AG04450 (cell line): ENCODE results near the gene MSMP. TPM values are rescaled to one million over a fixed set of nuclear protein-coding genes. Genes with fewer than 3 reads are reported as not detected.

Source experiments
- CTCF ChIA-PET: fragments of 300-600, 350-600 bp; formaldehyde crosslinking; extraction: SDS; loops from one replicate; lab custom pipeline; 2022; ENCODE audit warnings: antibody characterized with exemption, inconsistent platforms; lab: Charles Lee
- POLR2A ChIA-PET: fragments of 350-600 bp; formaldehyde crosslinking; extraction: SDS; loops from one replicate; lab custom pipeline; 2021; ENCODE audit warnings: antibody characterized with exemption, inconsistent platforms; lab: Yijun Ruan, JAX
- DNase-seq: peaks from one replicate; pipeline ENCODE4 v3.0.0-alpha.2; 2011; ENCODE audit warnings: low read depth, low spot score
- H3K27ac ChIP-seq: one replicate; pipeline ENCODE4 v1.5.1; 2012; ENCODE audit warnings: low read depth, low read length, control low read depth
- H3K27me3 ChIP-seq: one replicate; pipeline ENCODE4 v1.6.0; 2012; ENCODE audit warnings: low read length; ENCODE audit not compliant: control insufficient read depth, insufficient read depth
- H3K4me3 ChIP-seq: 2 replicates; pipeline ENCODE4 v1.5.1; 2011; ENCODE audit warnings: mild to moderate bottlenecking, low read depth, low read length, control low read depth
- H3K9me3 ChIP-seq: 2 replicates; pipeline ENCODE4 v1.5.1; 2012; ENCODE audit warnings: low read length; ENCODE audit not compliant: control insufficient read depth, insufficient read depth
- polyA plus RNA-seq: library from polyadenylated mRNA; depleted of rRNA; stranded (reverse); fragments of >200 nt; gene quantifications from 2 replicates; pipeline ENCODE4 v1.2.3, GENCODE V29; 2011
- TF ChIP-seq, protein P1 (sequence below): IDR thresholded peaks from 2 replicates; pipeline ENCODE4 v1.5.1; 2011; ENCODE audit warnings: low read depth, low read length, control low read depth, inconsistent platforms

MSMP gene
- polyA plus RNA-seq, 1 experiment: not detected

DNA sequence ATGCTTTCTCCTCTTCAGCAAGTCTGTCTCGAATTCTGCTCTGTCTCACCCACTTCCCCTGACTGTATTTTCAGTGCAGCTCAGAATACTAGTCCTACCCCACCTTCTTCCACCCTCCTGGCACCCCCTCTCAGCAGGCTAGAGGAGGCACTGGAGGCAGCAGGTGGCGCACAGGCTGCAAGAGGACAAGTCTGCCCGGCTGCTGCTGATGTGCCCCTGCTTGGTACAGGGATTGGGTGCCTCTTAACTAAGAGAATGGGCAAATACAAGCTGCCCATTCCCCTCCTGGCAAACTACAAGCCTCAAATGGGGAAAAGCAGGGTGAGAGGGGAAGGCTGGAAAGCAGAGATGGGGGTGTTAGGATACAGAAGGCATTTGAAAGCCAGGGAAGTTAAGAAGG, 27.1 kb downstream of the MSMP start:
- Histone ChIP-seq H3K9me3 (no peaks in the 10 kb centered on the region), H3K27me3 (no peaks in the 10 kb centered on the region), H3K27ac (peak overlapping the region; percentile 98), H3K4me3 (peak overlapping the region; percentile 98)
- DNase-seq: no peak
- ChIA-PET CTCF (interaction anchor here (1.2 to 5.8 kb wide), 9 partner anchors 9 to 123 kb away, joined by 3 to 35 read pairs (median 11); partner anchors contain the start of genes ARHGEF39, CCDC107 and RMRP), POLR2A (interaction anchor here (1.2 to 4.4 kb wide), 7 partner anchors 9 to 123 kb away, joined by 3 to 101 read pairs (median 11); partner anchors contain the start of gene TPM2)
- TF ChIP-seq, protein P1, sequence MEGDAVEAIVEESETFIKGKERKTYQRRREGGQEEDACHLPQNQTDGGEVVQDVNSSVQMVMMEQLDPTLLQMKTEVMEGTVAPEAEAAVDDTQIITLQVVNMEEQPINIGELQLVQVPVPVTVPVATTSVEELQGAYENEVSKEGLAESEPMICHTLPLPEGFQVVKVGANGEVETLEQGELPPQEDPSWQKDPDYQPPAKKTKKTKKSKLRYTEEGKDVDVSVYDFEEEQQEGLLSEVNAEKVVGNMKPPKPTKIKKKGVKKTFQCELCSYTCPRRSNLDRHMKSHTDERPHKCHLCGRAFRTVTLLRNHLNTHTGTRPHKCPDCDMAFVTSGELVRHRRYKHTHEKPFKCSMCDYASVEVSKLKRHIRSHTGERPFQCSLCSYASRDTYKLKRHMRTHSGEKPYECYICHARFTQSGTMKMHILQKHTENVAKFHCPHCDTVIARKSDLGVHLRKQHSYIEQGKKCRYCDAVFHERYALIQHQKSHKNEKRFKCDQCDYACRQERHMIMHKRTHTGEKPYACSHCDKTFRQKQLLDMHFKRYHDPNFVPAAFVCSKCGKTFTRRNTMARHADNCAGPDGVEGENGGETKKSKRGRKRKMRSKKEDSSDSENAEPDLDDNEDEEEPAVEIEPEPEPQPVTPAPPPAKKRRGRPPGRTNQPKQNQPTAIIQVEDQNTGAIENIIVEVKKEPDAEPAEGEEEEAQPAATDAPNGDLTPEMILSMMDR: peak; percentile 21; the same call in 1 of the 2 replicates

DNA sequence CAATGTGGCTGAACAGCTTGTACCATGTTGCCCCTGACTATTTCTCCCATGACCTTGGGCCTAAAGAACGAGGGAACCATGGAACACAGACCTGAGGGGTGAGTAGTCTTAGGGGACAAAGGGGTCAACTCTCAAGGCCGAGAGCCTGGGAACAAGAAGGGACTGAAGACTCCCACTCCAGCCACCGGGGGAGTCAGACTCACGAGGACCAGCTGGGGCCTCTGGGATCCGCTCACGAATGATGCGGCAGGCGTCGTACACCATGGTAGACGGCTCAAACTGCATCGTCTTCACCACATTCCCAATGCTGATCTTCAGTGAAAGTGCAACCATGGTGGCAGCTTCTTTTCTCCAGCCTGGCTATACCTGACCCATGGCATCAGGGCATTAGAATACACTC, 28.7 kb downstream of the MSMP start:
- Histone ChIP-seq H3K4me3 (no peak overlapping the region), H3K27me3 (no peaks in the 10 kb centered on the region), H3K9me3 (no peaks in the 10 kb centered on the region), H3K27ac (no peak overlapping the region)
- no peak for DNase-seq
- CTCF ChIA-PET: interaction anchor here (1.7 to 4.2 kb wide), 2 partner anchors 29 to 67 kb away, joined by 3 to 35 read pairs; no protein-coding TSS in a partner anchor
- TF ChIP-seq, protein P1: no peak
- POLR2A ChIA-PET: interaction anchor here (4.4 kb wide), 1 partner anchor 36 kb away, joined by 101 read pairs; the partner anchor contains the start of gene TPM2

- H3K4me3 ChIP-seq: no peak overlapping the region
- H3K27ac ChIP-seq: no peak overlapping the region
- TF ChIP-seq, protein P1: no peak
- POLR2A ChIA-PET: interaction anchor here (1.0 kb wide), 1 partner anchor 13 kb away, joined by 3 read pairs; no protein-coding TSS in a partner anchor
- no peaks in the 10 kb centered on the region for H3K27me3 ChIP-seq
- no peak for DNase-seq
- H3K9me3 ChIP-seq: no peaks in the 10 kb centered on the region
- CTCF ChIA-PET: interaction anchor here (4.5 kb wide), 1 partner anchor 27 kb away, joined by 24 read pairs; no protein-coding TSS in a partner anchor
Measured at GRCh38 chr9:35723908-35724307, 30.2 kb downstream of the MSMP start.

DNA sequence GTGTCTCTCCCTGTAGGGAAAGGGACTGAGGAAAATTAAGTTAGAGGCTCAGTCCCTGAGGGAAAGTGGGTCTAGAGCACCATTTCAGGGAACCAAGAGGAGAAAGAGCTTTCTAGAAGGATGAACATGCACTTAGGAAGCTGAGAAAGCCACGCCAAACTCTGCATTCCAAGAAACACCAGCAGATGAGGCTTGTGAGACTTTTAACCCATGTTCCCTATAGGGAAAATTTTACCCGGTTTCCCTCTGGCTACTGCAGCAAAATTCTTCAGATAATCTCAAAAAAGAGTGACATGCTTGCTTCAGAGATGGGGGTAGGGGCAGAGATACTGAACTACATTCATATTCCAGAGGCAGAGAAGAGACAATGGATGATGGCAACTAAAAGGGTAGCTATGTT, 30.6 kb downstream of the MSMP start:
- Histone ChIP-seq H3K9me3 (no peaks in the 10 kb centered on the region), H3K27ac (no peak overlapping the region), H3K27me3 (no peaks in the 10 kb centered on the region), H3K4me3 (no peak overlapping the region)
- ChIA-PET CTCF (interaction anchor here (4.5 kb wide), 1 partner anchor 26 kb away, joined by 24 read pairs; no protein-coding TSS in a partner anchor), POLR2A (no interaction called here)
- no peak for DNase-seq
- TF ChIP-seq, protein P1: no peak

- ChIA-PET CTCF (interaction anchor here (4.5 kb wide), 1 partner anchor 23 kb away, joined by 24 read pairs; no protein-coding TSS in a partner anchor), POLR2A (interaction anchor here (0.6 kb wide), 1 partner anchor 10 kb away, joined by 4 read pairs; no protein-coding TSS in a partner anchor)
- TF ChIP-seq, protein P1: no peak
- no peak for DNase-seq
- no peak overlapping the region for H3K4me3 ChIP-seq
- H3K27me3 ChIP-seq: no peaks in the 10 kb centered on the region
- H3K27ac ChIP-seq: peak overlapping the region; percentile 11
- H3K9me3 ChIP-seq: no peaks in the 10 kb centered on the region
Measured at GRCh38 chr9:35719546-35719945, 34.5 kb downstream of the MSMP start.
